Measurements from ENCODE around the gene FKBP2.

The FKBP2 gene

GRCh38 chr11:64264371-64264852 is 23.5 kb downstream of the FKBP2 start:
- no peak for DNase-seq (ENCODE audit: low spot score)

DNA sequence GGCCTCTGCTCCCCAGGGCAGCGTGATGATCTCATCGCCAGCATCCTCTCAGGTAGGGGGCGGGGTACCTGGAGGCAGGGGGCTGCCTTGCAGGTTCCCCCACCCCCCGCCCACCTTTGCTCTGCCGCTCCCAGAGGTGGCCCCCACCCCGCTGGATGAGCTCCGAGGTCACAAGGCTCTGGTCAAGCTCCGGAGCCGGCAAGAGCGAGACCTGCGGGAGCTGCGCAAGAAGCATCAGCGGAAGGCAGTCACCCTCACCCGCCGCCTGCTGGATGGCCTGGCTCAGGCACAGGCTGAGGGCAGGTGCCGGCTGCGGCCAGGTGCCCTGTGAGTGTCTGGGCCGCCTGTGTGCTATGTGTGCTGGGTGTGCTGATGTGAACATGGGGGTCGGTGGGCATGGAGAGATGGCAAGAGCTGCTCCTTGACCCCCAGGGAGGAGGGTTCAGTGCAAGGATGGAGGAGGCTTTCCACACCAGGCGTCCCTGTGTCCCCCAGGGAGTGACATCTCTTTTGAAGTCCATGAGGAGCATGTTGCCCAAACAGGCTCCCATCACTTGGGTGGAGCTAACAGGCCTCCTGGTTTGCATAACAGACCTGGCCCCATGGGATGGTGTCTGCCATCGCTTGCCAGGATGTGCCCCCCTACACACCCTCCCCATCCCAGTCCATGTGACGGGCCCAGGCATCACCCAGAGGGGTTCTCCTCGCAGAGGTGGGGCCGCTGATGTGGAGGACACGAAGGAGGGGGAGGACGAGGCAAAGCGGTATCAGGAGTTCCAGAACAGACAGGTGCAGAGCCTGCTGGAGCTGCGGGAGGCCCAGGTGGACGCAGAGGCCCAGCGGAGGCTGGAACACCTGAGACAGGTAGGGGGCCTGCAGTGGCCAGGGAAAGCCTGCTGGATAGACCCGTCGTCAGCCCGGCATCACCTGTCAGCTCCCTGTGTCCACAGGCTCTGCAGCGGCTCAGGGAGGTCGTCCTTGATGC is 24.6 kb downstream of the FKBP2 start:
- DNase-seq (ENCODE audit: low spot score), result no peak

DNA sequence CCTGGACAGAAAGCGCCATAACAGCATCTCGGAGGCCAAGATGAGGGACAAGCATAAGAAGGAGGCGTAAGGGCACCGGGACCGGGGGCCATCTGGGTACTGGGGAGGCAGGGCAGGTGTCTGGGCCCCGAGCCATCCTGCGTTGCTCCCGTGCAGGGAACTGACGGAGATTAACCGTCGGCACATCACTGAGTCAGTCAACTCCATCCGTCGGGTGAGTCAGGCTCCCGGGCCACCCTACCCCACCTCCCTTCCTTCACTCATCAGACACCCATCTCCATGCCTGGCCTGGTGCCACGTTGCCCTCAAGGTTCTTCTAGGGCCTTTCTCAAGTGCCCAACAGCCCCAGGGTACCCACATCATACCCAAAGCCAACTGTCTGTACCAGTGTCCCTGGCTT is 25.4 kb downstream of the FKBP2 start:
- DNase-seq (ENCODE audit: low spot score), result no peak

GRCh38 chr11:64267207-64267945 is 26.5 kb downstream of the FKBP2 start:
- no peak for DNase-seq (ENCODE audit: low spot score)

DNA sequence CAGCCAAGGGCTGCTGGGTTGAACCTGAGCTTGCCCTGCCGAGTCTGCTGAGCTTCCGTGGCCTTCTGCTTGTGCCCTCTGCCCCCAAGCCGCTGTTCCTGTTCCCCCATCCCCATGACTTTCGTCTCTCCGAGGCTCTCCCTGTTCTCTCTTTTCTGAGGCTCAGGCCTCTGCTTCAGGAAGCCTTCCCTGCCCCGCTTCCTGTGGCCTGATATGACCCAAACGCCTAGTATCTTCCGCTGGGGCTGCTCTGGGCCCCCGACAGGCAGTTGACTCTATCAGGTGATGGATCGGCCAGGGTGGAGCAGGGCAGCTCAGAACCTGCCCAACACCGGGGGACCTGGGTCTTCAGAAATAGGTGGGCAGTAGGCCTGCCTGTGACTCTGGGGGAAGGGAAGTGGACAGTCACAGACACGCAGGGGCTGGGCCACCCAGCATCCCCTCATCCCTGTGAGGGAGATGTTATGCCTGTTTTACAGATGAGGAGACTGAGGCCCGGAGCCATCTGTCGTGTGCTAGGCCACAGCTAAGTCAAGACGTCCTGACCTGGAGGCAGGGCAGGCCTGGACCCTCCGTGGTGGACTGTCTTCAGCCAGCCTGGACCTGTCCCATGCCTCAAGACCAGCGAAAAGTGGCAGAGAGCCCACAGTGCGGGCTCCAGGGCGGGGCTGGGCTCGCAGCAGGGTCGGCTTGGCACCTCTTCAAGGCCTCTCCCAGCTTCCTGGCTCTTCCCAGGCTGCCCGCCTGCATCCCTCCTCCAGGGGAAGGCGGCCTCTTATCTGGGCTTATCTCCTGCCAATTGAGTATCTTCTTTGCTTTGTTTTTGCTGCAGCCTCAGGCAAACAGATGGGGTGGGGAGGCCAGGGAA is 27.4 kb downstream of the FKBP2 start:
- DNase-seq (ENCODE audit: low spot score), result peak; percentile 50

GRCh38 chr11:64268893-64269539 is 28.1 kb downstream of the FKBP2 start:
- peak; percentile 78 for DNase-seq (ENCODE audit: low spot score)

- peak; percentile 100 for DNase-seq (ENCODE audit: low spot score)
These were observed 28.8 kb downstream of the FKBP2 start for GRCh38 chr11:64269540-64270220.

GRCh38 chr11:64275031-64275800 is 34.3 kb downstream of the FKBP2 start:
- no peak for DNase-seq (ENCODE audit: low spot score)

GRCh38 chr11:64275841-64276240 is 34.9 kb downstream of the FKBP2 start:
- DNase-seq (ENCODE audit: low spot score), result no peak

GRCh38 chr11:64276653-64277431 is 35.9 kb downstream of the FKBP2 start:
- DNase-seq (ENCODE audit: low spot score), result peak; percentile 93

GRCh38 chr11:64278576-64279190 is 37.8 kb downstream of the FKBP2 start:
- DNase-seq (ENCODE audit: low spot score), result no peak

GRCh38 chr11:64281957-64282770 is 41.3 kb downstream of the FKBP2 start:
- no peak for DNase-seq (ENCODE audit: low spot score)

- no peak for DNase-seq (ENCODE audit: low spot score)
These were observed 42.2 kb downstream of the FKBP2 start for GRCh38 chr11:64283092-64283491.

GRCh38 chr11:64284048-64284961 is 43.4 kb downstream of the FKBP2 start, which contains the start of gene BAD:
Gene BAD (minus strand): TSS chr11:64284665. CDS start chr11:64284368, 297 bp downstream.
- DNase-seq (ENCODE audit: low spot score), result peak; percentile 89

GRCh38 chr11:64284962-64285884 is 44.3 kb downstream of the FKBP2 start, which contains the start of gene GPR137:
Gene GPR137 (plus strand): TSS chr11:64285848. CDS start chr11:64286525, 677 bp downstream.
- peak; percentile 63 for DNase-seq (ENCODE audit: low spot score)
